IMR-90 (cell line): ENCODE data around the gene SERPINA7. TPM values are rescaled to one million over a fixed set of nuclear protein-coding genes. Genes with fewer than 3 reads are reported as not detected.
"Not testable (repeated sequence)": the region's sequence is repeated elsewhere in the genome, so short reads cannot be mapped to it uniquely, and the experiment has no call there.

Experiments
- ATAC-seq: fragments of 200-7000 bp; cut with Tn5 transposase; 2 replicates; pipeline ENCODE4 v1.9.1; 2020; ENCODE audit warnings: low read depth, mild to moderate bottlenecking, moderate library complexity
- BruUV-seq: library from RNA; stranded (reverse); fragments of 400-500 nt; replicated peaks from 2 replicates; lab custom pipeline; 2021; lab: Mats Ljungman, UMichigan
- CTCF ChIA-PET: fragments of 300-600 bp; formaldehyde crosslinking; extraction: SDS; loops from one replicate; lab custom pipeline; 2021; ENCODE audit warnings: antibody characterized with exemption; lab: Yijun Ruan, JAX
- POLR2A ChIA-PET: fragments of 300-600 bp; sonication (Branson Sonifier 250); formaldehyde crosslinking; loops from one replicate; lab custom pipeline; 2022; ENCODE audit warnings: antibody characterized with exemption; ENCODE audit not compliant: unreplicated experiment; lab: Charles Lee
- DNase-seq: peaks from one replicate; pipeline ENCODE4 v3.0.0; 2013
- H2AFZ ChIP-seq: replicated peaks from 2 replicates; pipeline ENCODE3; 2013; ENCODE audit warnings: low read length, mild to moderate bottlenecking; ENCODE audit not compliant: poor library complexity
- H2AK5ac ChIP-seq: 2 replicates; pipeline ENCODE4 v1.6.1; 2013; ENCODE audit warnings: low read depth, low read length, inconsistent platforms
- H2AK9ac ChIP-seq: replicated peaks from 2 replicates; pipeline ENCODE3; 2013; ENCODE audit warnings: mild to moderate bottlenecking, low read depth, low read length, moderate library complexity; ENCODE audit not compliant: poor library complexity
- H2BK120ac ChIP-seq: 2 replicates; pipeline ENCODE4 v1.6.1; 2013; ENCODE audit warnings: low read depth, low read length, inconsistent platforms
- H2BK15ac ChIP-seq: 3 replicates; pipeline ENCODE4 v1.6.1; 2013; ENCODE audit warnings: low read depth, low read length, inconsistent platforms
- H2BK20ac ChIP-seq: 2 replicates; pipeline ENCODE4 v1.6.1; 2013; ENCODE audit warnings: low read depth, mild to moderate bottlenecking, inconsistent platforms, low read length, moderate library complexity
- H2BK5ac ChIP-seq: 2 replicates; pipeline ENCODE4 v1.6.1; 2013; ENCODE audit warnings: mild to moderate bottlenecking, low read depth, low read length, inconsistent platforms; ENCODE audit not compliant: poor library complexity, severe bottlenecking
- H3K14ac ChIP-seq: replicated peaks from 2 replicates; pipeline ENCODE4 v1.6.1; 2013; ENCODE audit warnings: low read depth, low read length, inconsistent platforms
- H3K18ac ChIP-seq: 2 replicates; pipeline ENCODE4 v1.6.1; 2013; ENCODE audit warnings: low read depth, low read length, control low read depth
- H3K23ac ChIP-seq: 2 replicates; pipeline ENCODE4 v1.6.1; 2013; ENCODE audit warnings: low read depth, low read length, inconsistent platforms
- H3K27ac ChIP-seq: 2 replicates; pipeline ENCODE4 v1.5.1; 2013; ENCODE audit warnings: mild to moderate bottlenecking, control low read depth, low read length; ENCODE audit not compliant: insufficient read depth
- H3K27me3 ChIP-seq: 2 replicates; pipeline ENCODE4 v1.6.1; 2013; ENCODE audit warnings: low read length; ENCODE audit not compliant: control insufficient read depth, insufficient read depth
- H3K36me3 ChIP-seq: 2 replicates; pipeline ENCODE4 v1.6.1; 2013; ENCODE audit warnings: low read length, mixed read lengths; ENCODE audit not compliant: control insufficient read depth, insufficient read depth
- H3K4ac ChIP-seq: 2 replicates; pipeline ENCODE4 v1.6.1; 2013; ENCODE audit warnings: low read depth, low read length, inconsistent platforms
- H3K4me1 ChIP-seq: 2 replicates; pipeline ENCODE4 v1.6.1; 2013; ENCODE audit warnings: low read length, mixed read lengths; ENCODE audit not compliant: control insufficient read depth, insufficient read depth
- H3K4me2 ChIP-seq: 2 replicates; pipeline ENCODE4 v1.6.1; 2013; ENCODE audit warnings: low read depth, mild to moderate bottlenecking, control low read depth, low read length, moderate library complexity
- H3K4me3 ChIP-seq: 2 replicates; pipeline ENCODE4 v1.5.1; 2013; ENCODE audit warnings: low read depth, mild to moderate bottlenecking, control low read depth, low read length, moderate library complexity; ENCODE audit not compliant: insufficient read depth
- H3K56ac ChIP-seq: 2 replicates; pipeline ENCODE4 v1.6.1; 2013; ENCODE audit warnings: low read length, inconsistent platforms; ENCODE audit not compliant: insufficient read depth; ENCODE audit errors: extremely low read depth
- H3K79me1 ChIP-seq, 2 experiments: 2 replicates each; pipeline ENCODE4 v1.6.1; 2013; ENCODE audit warnings: low read length in 2 of 2, inconsistent platforms in 1 of 2, low read depth in 1 of 2
- H3K9ac ChIP-seq: 2 replicates; pipeline ENCODE4 v1.6.1; 2013; ENCODE audit warnings: low read depth, low read length, control low read depth
- H3K9me1 ChIP-seq: 2 replicates; pipeline ENCODE4 v1.6.1; 2013; ENCODE audit warnings: low read length, inconsistent platforms; ENCODE audit not compliant: insufficient read depth
- H3K9me3 ChIP-seq: 2 replicates; pipeline ENCODE4 v1.6.1; 2013; ENCODE audit warnings: low read length; ENCODE audit not compliant: control insufficient read depth, insufficient read depth
- H4K20me1 ChIP-seq: 2 replicates; pipeline ENCODE4 v1.6.1; 2013; ENCODE audit warnings: low read length, inconsistent platforms; ENCODE audit not compliant: insufficient read depth
- H4K5ac ChIP-seq: 2 replicates; pipeline ENCODE4 v1.6.1; 2013; ENCODE audit warnings: mild to moderate bottlenecking, low read depth, low read length, control low read depth
- H4K8ac ChIP-seq, 2 experiments: 2 replicates each; pipeline ENCODE4 v1.6.1; 2013; ENCODE audit warnings: low read depth in 2 of 2, low read length in 2 of 2, control low read depth in 1 of 2, inconsistent platforms in 1 of 2
- H4K91ac ChIP-seq: 2 replicates; pipeline ENCODE4 v1.6.1; 2013; ENCODE audit warnings: low read depth, low read length, inconsistent platforms; ENCODE audit not compliant: insufficient read depth
- WGBS, 2 experiments: methylation state at CpG; one replicate each; pipeline versions ENCODE4 v1.1.5 to v1.1.7; 2013; ENCODE audit warnings: missing lambda C conversion rate in 2 of 2; ENCODE audit not compliant: insufficient read length in 1 of 2; ENCODE audit errors: extremely low coverage in 2 of 2; 5-methylcytosine and 5-hydroxymethylcytosine counted together
- dilution Hi-C: fragments of 300-500 bp; cut with HindIII; formaldehyde crosslinking; loops from one replicate; pipeline ENCODE4 v1.14.3; 2018; ENCODE audit warnings: low sequenced_read_pairs; ENCODE audit not compliant: unreplicated experiment
- in situ Hi-C: fragments of 300-500 bp; cut with MboI; formaldehyde crosslinking; loops from 3 replicates; pipeline ENCODE4 v1.14.3; 2019; ENCODE audit warnings: low sequenced_read_pairs, inconsistent platforms, mixed read lengths
- intact Hi-C: fragments of 100-400 bp; cut with micrococcal nuclease; formaldehyde crosslinking; loops from 2 replicates; pipeline ENCODE4 v1.10.0; 2022
- polyA plus RNA-seq, 3 experiments: library from polyadenylated mRNA; depleted of rRNA; stranded (reverse); fragments of >200 nt; gene quantifications; 2 replicates each; pipeline ENCODE4 v1.2.3, GENCODE V29; 2012; ENCODE audit warnings: low replicate concordance in 1 of 3
- total RNA-seq: library from RNA; depleted of rRNA; stranded (reverse); fragments of >200 nt; gene quantifications from 2 replicates; pipeline ENCODE4 v1.2.3, GENCODE V29; 2012; rRNA removed

SERPINA7 gene
- total and polyA plus RNA-seq, 2 of the 4 experiments (the other 2 are of a cell fraction) = not detected

DNA sequence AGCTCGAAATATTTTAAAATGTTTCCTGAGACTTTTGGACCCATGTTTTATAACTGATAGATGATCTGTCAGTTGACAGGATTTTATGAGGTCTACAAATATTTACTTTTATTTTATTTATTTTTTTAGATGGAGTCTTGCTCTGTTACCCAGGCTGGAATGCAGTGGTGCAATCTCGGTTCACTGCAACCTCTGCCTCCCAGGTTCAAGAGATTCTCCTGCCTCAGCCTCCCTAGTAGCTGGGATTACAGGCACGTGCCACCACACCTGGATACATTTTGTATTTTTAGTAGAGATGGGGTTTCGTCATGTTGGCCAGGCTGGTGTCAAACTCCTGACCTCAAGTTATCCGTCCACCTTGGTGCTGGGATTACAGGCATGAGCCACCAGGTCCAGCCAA is 50.0 kb downstream of the SERPINA7 start:
- H3K14ac ChIP-seq, intact Hi-C loops, BruUV-seq, H2AFZ ChIP-seq, H3K56ac ChIP-seq, DNase-seq, dilution Hi-C loops, H2AK9ac ChIP-seq, H3K23ac ChIP-seq, H3K79me1 ChIP-seq, H4K91ac ChIP-seq, POLR2A ChIA-PET, H3K9me3 ChIP-seq, H2BK5ac ChIP-seq, H3K4me2 ChIP-seq, H3K27me3 ChIP-seq, H4K20me1 ChIP-seq, H2BK120ac ChIP-seq, H2AK5ac ChIP-seq, H3K27ac ChIP-seq, CTCF ChIA-PET, H2BK20ac ChIP-seq, ATAC-seq, H3K36me3 ChIP-seq, H3K18ac ChIP-seq, H4K5ac ChIP-seq, in situ Hi-C loops, H3K4me3 ChIP-seq, H3K4ac ChIP-seq, H3K9ac ChIP-seq, H4K8ac ChIP-seq, H3K9me1 ChIP-seq, H3K4me1 ChIP-seq, H2BK15ac ChIP-seq: not testable (repeated sequence)
- no CpG with 5 or more reads among the region's 5 CpGs for WGBS, 2 experiments

Other genes with a start within 250 kb of the SERPINA7 start
- 2.7 and 3.6 TPM in 2 replicates for gene NRK, start 216.2 kb downstream of the SERPINA7 start, total RNA-seq
- 0.87 and 0.92 TPM in 2 replicates for gene NRK, start 216.2 kb downstream of the SERPINA7 start, polyA plus RNA-seq (2012; rRNA removed)
- not detected in 2 replicates for gene PWWP3B, start 129.6 kb upstream of the SERPINA7 start, total RNA-seq
- not detected in 2 replicates for gene PWWP3B, start 129.6 kb upstream of the SERPINA7 start, polyA plus RNA-seq (2012; rRNA removed)